Skeletal muscle tissue (tissue), 4 donors: ENCODE data around the gene CCDC24. TPM values are rescaled to one million over a fixed set of nuclear protein-coding genes. Genes with fewer than 3 reads are reported as not detected.

ENCODE experiments used
- H3K27ac ChIP-seq: one replicate; pipeline ENCODE4 v1.7.0; 2013; ENCODE audit warnings: mild to moderate bottlenecking, low read depth, low read length, inconsistent platforms
- H3K27me3 ChIP-seq, 3 donors: one replicate each; pipeline ENCODE4 v1.7.0; 2013; ENCODE audit warnings: low read length in 3 of 3; ENCODE audit not compliant: control insufficient read depth in 3 of 3, insufficient read depth in 3 of 3
- H3K36me3 ChIP-seq, 3 donors: one replicate each; pipeline ENCODE4 v1.7.0; 2013; ENCODE audit warnings: low read length in 3 of 3; ENCODE audit not compliant: control insufficient read depth in 3 of 3, insufficient read depth in 3 of 3
- H3K4me1 ChIP-seq, 3 donors: one replicate each; pipeline ENCODE4 v1.7.0; 2013; ENCODE audit warnings: low read length in 3 of 3, mild to moderate bottlenecking in 3 of 3; ENCODE audit not compliant: control insufficient read depth in 3 of 3, insufficient read depth in 3 of 3
- H3K4me3 ChIP-seq, 3 donors: one replicate each; pipeline ENCODE4 v1.7.0; 2013; ENCODE audit warnings: low read length in 3 of 3
- H3K9ac ChIP-seq, 3 donors: one replicate each; pipeline ENCODE4 v1.7.0; 2013; ENCODE audit warnings: low read length in 3 of 3, mild to moderate bottlenecking in 3 of 3, moderate library complexity in 2 of 3, low read depth in 1 of 3
- H3K9me3 ChIP-seq, 3 donors: one replicate each; pipeline ENCODE4 v1.7.0; 2013; ENCODE audit warnings: low read length in 3 of 3; ENCODE audit not compliant: control insufficient read depth in 3 of 3
- total RNA-seq: library from RNA; depleted of rRNA; stranded (reverse); fragments of >200 nt; gene quantifications from one replicate; pipeline ENCODE4 v1.2.3, GENCODE V29; 2014
- donor health status: Osteomylitis.

Gene CCDC24
- total RNA-seq, 1 donor from 2014 or later = under 0.01 TPM

- Histone ChIP-seq H3K27me3 (peaks cover 0 to 16% (median 0%) of the 10 kb centered on the region in 3 donors), H3K9ac (no peak overlapping the region), H3K9me3 (no peaks in the 10 kb centered on the region), H3K27ac (no peak overlapping the region), H3K4me3 (no peak overlapping the region), H3K4me1 (peaks cover 4 to 6% (median 4%) of the 10 kb centered on the region in 3 donors), H3K36me3 (no peaks in the 10 kb centered on the region)
These were observed 53.7 kb downstream of the CCDC24 start for GRCh38 chr1:44045064-44045463.

Other genes starting within 250 kb of the CCDC24 start
- not detected for gene ARTN, start 57.8 kb upstream of the CCDC24 start, total RNA-seq
- gene IPO13, start 44.6 kb upstream of the CCDC24 start, total RNA-seq = 11.0 TPM
- 9.9 TPM for gene DPH2, start 21.6 kb upstream of the CCDC24 start, total RNA-seq
- 73.1 TPM for gene ATP6V0B, start 16.6 kb upstream of the CCDC24 start, total RNA-seq
- gene B4GALT2, start 12.4 kb upstream of the CCDC24 start, total RNA-seq = 29.7 TPM
- gene SLC6A9, start 39.9 kb downstream of the CCDC24 start, total RNA-seq = 2.1 TPM
- gene KLF17, start 127.2 kb downstream of the CCDC24 start, total RNA-seq = under 0.01 TPM
- gene KLF18, start 150.0 kb downstream of the CCDC24 start, total RNA-seq = not detected
- 14.6 TPM for gene DMAP1, start 221.9 kb downstream of the CCDC24 start, total RNA-seq